Activated T-helper 2 cell treated with anti-CD3 and anti-CD28 coated beads, Interferon-gamma antibody, Interleukin-2, Interleukin-4, amounts not matched to agents 10 μg/mL and 5 μg/mL and 100 μg/mL, durations not matched to agents 14 hours and 24 hours and 36 hours (primary cell): ENCODE results near the gene FSTL3. TPM values are rescaled to one million over a fixed set of nuclear protein-coding genes. Genes with fewer than 3 reads are reported as not detected.
"Not testable (repeated sequence)": the region's sequence is repeated elsewhere in the genome, so short reads cannot be mapped to it uniquely, and the experiment has no call there.

ENCODE experiments used
- DNase-seq: peaks from one replicate; pipeline ENCODE4 v3.0.0; 2021; ENCODE audit warnings: low spot score
- H3K27ac Mint-ChIP-seq: one replicate; pipeline ENCODE4 v1.8.0; 2021; ENCODE audit warnings: mixed read lengths
- H3K27me3 Mint-ChIP-seq: one replicate; pipeline ENCODE4 v1.8.0; 2021; ENCODE audit warnings: low read depth, mixed read lengths
- H3K36me3 Mint-ChIP-seq: one replicate; pipeline ENCODE4 v1.8.0; 2021; ENCODE audit warnings: low read depth, mixed read lengths
- H3K4me1 Mint-ChIP-seq: one replicate; pipeline ENCODE4 v1.8.0; 2021; ENCODE audit warnings: low read depth, mixed read lengths
- H3K4me3 Mint-ChIP-seq: one replicate; pipeline ENCODE4 v1.8.0; 2021; ENCODE audit warnings: low read depth, mild to moderate bottlenecking, moderate library complexity, mixed read lengths
- H3K9me3 Mint-ChIP-seq: one replicate; pipeline ENCODE4 v1.8.0; 2021; ENCODE audit warnings: mixed read lengths
- intact Hi-C: fragments of 100-400 bp; cut with micrococcal nuclease; formaldehyde crosslinking; loops from one replicate; pipeline ENCODE4 v1.15.1; 2023
- total RNA-seq: library from RNA; stranded (reverse); gene quantifications from 2 replicates; pipeline ENCODE4 v1.2.3, GENCODE V29; 2022

Gene FSTL3
- total RNA-seq = 6.9 and 8.0 TPM in 2 replicates

- no peaks in the 10 kb centered on the region for H3K36me3 Mint-ChIP-seq
- no peak within 1 kb of the TSS for H3K27ac Mint-ChIP-seq
- H3K4me1 Mint-ChIP-seq = peaks cover 1% of the 10 kb centered on the region
- H3K4me3 Mint-ChIP-seq = no peak within 1 kb of the TSS
- no peaks in the 10 kb centered on the region for H3K9me3 Mint-ChIP-seq
- peaks cover 12% of the 10 kb centered on the region for H3K27me3 Mint-ChIP-seq
- no peak for DNase-seq
- intact Hi-C loops = no loop called here
Measured at GRCh38 chr19:676339-677105, at the start of gene FSTL3. FSTL3 (plus strand) TSS chr19:676392; CDS start chr19:676424, 32 bp downstream.

GRCh38 chr19:626566-626965, 49.6 kb upstream of the FSTL3 start:
- H3K9me3 Mint-ChIP-seq, H3K27me3 Mint-ChIP-seq, H3K4me3 Mint-ChIP-seq, DNase-seq, H3K27ac Mint-ChIP-seq, H3K4me1 Mint-ChIP-seq, intact Hi-C loops: not testable (repeated sequence)
- peaks cover 31% of the 10 kb centered on the region for H3K36me3 Mint-ChIP-seq

DNA sequence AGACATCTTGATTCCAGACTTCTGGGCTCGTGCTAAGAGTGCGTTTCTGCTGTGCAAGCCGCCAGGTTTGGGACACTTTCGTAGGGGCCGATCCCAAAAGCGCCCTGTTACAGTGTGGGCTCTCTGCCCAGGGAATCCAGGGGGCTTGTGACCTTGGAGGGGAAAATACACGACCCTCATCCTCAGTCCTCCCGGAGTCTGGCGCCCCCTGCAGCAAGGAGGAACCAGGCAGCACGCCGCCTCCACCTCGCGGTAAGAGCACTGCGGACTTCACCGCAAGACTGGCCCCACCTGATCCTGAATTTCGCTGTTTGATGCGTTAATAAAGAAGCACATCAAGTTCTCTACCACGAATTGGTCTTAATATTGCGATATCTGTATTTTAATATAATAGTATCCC, 48.0 kb upstream of the FSTL3 start:
- Mint-ChIP-seq H3K4me1 (peaks cover 4% of the 10 kb centered on the region), H3K27me3 (no peaks in the 10 kb centered on the region), H3K4me3 (no peak overlapping the region), H3K27ac (no peak overlapping the region), H3K9me3 (no peaks in the 10 kb centered on the region), H3K36me3 (peaks cover 43% of the 10 kb centered on the region)
- DNase-seq = no peak
- intact Hi-C loops = no loop called here

- H3K27me3 Mint-ChIP-seq, DNase-seq, intact Hi-C loops, H3K4me1 Mint-ChIP-seq, H3K9me3 Mint-ChIP-seq, H3K27ac Mint-ChIP-seq, H3K4me3 Mint-ChIP-seq: not testable (repeated sequence)
- H3K36me3 Mint-ChIP-seq = peaks cover 43% of the 10 kb centered on the region
Measured at GRCh38 chr19:629515-629914, 46.7 kb upstream of the FSTL3 start.

- Mint-ChIP-seq H3K27ac (no peak overlapping the region), H3K36me3 (peaks cover 43% of the 10 kb centered on the region), H3K27me3 (no peaks in the 10 kb centered on the region), H3K9me3 (no peaks in the 10 kb centered on the region), H3K4me3 (no peak overlapping the region), H3K4me1 (peaks cover 10% of the 10 kb centered on the region)
- no peak for DNase-seq
- intact Hi-C loops = loop anchor here (5.0 to 10.0 kb wide), 2 partner anchors 95 to 447 kb away; partner anchors contain the start of gene CDC34
Measured at GRCh38 chr19:629961-630714, 46.1 kb upstream of the FSTL3 start.

GRCh38 chr19:632579-633067, 43.6 kb upstream of the FSTL3 start:
- H3K27me3 Mint-ChIP-seq = no peaks in the 10 kb centered on the region
- H3K27ac Mint-ChIP-seq = peak overlapping the region; percentile 88
- intact Hi-C loops = loop anchor here (1.0 to 10.0 kb wide), 6 partner anchors 22 to 445 kb away; partner anchors contain the start of genes BSG, CDC34, PTBP1 and RNF126
- H3K4me1 Mint-ChIP-seq = peaks cover 10% of the 10 kb centered on the region
- no peaks in the 10 kb centered on the region for H3K9me3 Mint-ChIP-seq
- H3K4me3 Mint-ChIP-seq = peak overlapping the region; percentile 97
- DNase-seq = peak; percentile 36
- peaks cover 35% of the 10 kb centered on the region for H3K36me3 Mint-ChIP-seq

- H3K27me3 Mint-ChIP-seq = no peaks in the 10 kb centered on the region
Measured at GRCh38 chr19:633068-633785, 43.0 kb upstream of the FSTL3 start, which contains the start of gene POLRMT. POLRMT (minus strand) TSS chr19:633537; CDS start chr19:633512, 25 bp downstream.

DNA sequence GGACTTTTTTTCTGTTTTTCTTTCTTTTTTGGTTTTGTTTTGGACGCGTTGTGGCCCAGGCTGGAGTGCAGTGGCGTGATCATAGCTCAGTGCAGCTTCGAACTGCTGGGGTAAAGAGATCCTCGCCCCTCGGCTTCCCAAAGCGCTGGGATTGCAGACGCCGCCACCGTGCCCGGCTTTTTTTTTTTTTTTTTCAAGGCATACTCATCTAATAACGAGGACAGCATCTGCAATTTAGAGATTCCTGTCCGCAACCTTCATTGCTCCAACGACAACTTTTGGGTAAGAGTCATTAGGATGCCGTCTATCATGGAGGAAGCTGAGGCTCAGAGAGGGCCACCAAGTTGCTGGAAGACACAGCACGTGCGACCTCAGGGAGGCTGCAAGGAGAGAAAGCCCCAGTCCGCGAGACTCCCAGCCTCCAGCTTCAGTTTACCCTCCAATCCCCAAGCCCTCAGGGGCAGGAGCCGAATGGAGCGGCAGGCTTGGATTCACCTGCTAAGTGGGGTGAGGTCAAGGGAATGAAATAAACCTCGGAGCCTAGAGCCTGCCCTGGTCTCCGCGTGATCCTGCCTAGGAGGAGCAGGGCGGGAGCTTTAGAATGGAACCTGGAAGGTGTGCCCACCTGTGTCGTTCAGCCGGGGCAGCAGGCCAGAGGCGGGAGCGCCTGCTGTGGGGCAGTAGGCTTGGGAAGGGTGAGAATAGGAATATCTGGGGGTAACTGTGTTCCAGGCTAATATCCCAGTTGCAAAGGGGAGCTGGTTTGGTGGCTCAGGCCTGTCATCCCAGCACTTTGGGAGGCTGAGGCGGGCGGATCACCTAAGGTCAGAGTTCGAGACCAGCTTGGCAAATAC, 42.2 kb upstream of the FSTL3 start:
- H3K36me3 Mint-ChIP-seq = peaks cover 28% of the 10 kb centered on the region

More at GRCh38 chr19:633068-633785, 43.0 kb upstream of the FSTL3 start, which contains the start of gene POLRMT:
- H3K4me1 Mint-ChIP-seq = peaks cover 10% of the 10 kb centered on the region
- H3K27ac Mint-ChIP-seq = peak within 1 kb of the TSS; percentile 88
- DNase-seq = peak; percentile 95
- intact Hi-C loops = loop anchor here (1.0 to 10.0 kb wide), 6 partner anchors 22 to 444 kb away; partner anchors contain the start of genes BSG, CDC34, PTBP1 and RNF126
- peaks cover 35% of the 10 kb centered on the region for H3K36me3 Mint-ChIP-seq
- H3K4me3 Mint-ChIP-seq = peak within 1 kb of the TSS; percentile 97
- H3K9me3 Mint-ChIP-seq = no peaks in the 10 kb centered on the region

DNA sequence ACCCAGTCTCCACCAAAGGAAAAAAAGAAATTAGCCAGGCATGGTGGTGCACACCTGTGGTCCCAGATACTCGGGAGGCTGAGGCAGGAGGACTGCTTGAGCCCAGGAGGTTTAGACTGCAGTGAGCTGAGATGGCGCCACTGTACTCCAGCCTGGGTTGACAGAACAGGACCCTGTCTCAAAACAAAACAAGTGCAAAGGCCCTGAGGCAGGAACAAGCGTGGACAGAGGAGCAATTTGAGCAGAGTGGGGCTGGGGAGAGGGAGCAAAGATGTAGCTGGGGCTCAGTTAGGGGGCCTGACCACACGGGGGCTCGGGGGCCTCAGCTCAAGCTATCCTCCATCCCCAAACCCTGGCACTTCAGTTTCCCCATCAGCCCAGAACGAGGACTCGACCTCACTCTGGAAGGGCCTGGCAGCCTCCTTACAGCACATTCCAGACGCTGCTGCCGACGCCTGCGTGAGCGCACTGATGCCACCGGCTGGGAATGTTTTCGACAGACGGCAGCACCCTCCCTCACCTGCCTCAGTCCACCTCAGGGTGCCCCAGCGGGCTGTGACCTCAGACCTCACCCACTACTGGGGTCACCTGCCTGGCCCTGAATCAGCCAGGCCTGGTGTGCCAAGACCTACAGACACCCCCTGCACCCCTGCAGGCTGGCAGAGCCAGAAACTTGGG, 41.1 kb upstream of the FSTL3 start:
- DNase-seq = no peak
- no peaks in the 10 kb centered on the region for H3K9me3 Mint-ChIP-seq
- H3K4me3 Mint-ChIP-seq = no peak overlapping the region
- peaks cover 22% of the 10 kb centered on the region for H3K36me3 Mint-ChIP-seq
- H3K27me3 Mint-ChIP-seq = no peaks in the 10 kb centered on the region
- no peak overlapping the region for H3K27ac Mint-ChIP-seq
- peaks cover 10% of the 10 kb centered on the region for H3K4me1 Mint-ChIP-seq
- intact Hi-C loops = loop anchor here (5.0 to 10.0 kb wide), 2 partner anchors 100 to 442 kb away; partner anchors contain the start of gene CDC34

More for the DNA sequence above, 42.2 kb upstream of the FSTL3 start:
- intact Hi-C loops = loop anchor here (1.0 to 10.0 kb wide), 6 partner anchors 23 to 443 kb away; partner anchors contain the start of genes BSG, CDC34, PTBP1 and RNF126
- H3K27ac Mint-ChIP-seq = peak overlapping the region; percentile 88
- H3K4me3 Mint-ChIP-seq = peak overlapping the region; percentile 97
- no peaks in the 10 kb centered on the region for H3K27me3 Mint-ChIP-seq
- DNase-seq = no peak
- H3K9me3 Mint-ChIP-seq = no peaks in the 10 kb centered on the region
- peaks cover 7% of the 10 kb centered on the region for H3K4me1 Mint-ChIP-seq

DNA sequence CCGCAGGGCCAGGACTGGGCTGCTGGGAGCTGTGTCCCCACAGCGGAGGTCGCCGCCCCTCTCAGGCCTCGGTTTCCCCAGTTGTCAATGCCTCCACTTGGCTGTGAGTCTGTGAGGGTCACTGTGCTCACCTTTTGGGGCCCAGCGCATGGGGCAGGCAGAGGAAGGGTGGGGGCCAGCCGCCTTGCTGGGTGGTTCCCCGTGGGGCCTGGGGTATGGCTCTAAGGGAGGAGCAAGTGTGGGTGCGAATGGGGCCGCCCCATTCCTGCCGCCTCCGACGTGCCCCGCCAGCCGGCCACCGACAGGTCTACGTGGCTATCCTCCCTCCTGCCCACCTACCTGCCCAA, 37.3 kb upstream of the FSTL3 start:
- H3K9me3 Mint-ChIP-seq = no peaks in the 10 kb centered on the region
- DNase-seq = no peak
- H3K4me1 Mint-ChIP-seq = peaks cover 6% of the 10 kb centered on the region
- H3K4me3 Mint-ChIP-seq = peak overlapping the region; percentile 74
- no peaks in the 10 kb centered on the region for H3K27me3 Mint-ChIP-seq
- H3K27ac Mint-ChIP-seq = no peak overlapping the region
- no peaks in the 10 kb centered on the region for H3K36me3 Mint-ChIP-seq
- intact Hi-C loops = loop anchor here (10.0 kb wide), 1 partner anchor 104 kb away; the partner anchor contains the start of gene CDC34
